IPS-18c (cell line): ENCODE data around the gene SRGAP2.
"Not testable (repeated sequence)": the region's sequence is repeated elsewhere in the genome, so short reads cannot be mapped to it uniquely, and the experiment has no call there.

Source experiments
- H3K4me3 ChIP-seq: 2 replicates; pipeline ENCODE4 v1.7.0; 2013; ENCODE audit warnings: low read depth, mild to moderate bottlenecking, low read length, moderate library complexity; ENCODE audit not compliant: insufficient read depth
- H3K9me3 ChIP-seq: one replicate; pipeline ENCODE4 v1.6.1; 2013; ENCODE audit warnings: mild to moderate bottlenecking, low read length, moderate library complexity; ENCODE audit not compliant: control insufficient read depth, insufficient read depth

The SRGAP2 gene

GRCh38 chr1:206203364-206204158 is at the start of gene SRGAP2:
TSS of gene SRGAP2 (plus strand) at chr1:206203541. CDS start at chr1:206205971, 2,430 bp downstream.
- H3K9me3 ChIP-seq, result not testable (repeated sequence)
- peak within 1 kb of the TSS; percentile 31; the same call in 1 of the 2 replicates for H3K4me3 ChIP-seq

- H3K4me3 ChIP-seq, H3K9me3 ChIP-seq: not testable (repeated sequence)
Measured at GRCh38 chr1:206167350-206168029, 35.9 kb upstream of the SRGAP2 start.

- not testable (repeated sequence) for H3K4me3 ChIP-seq, H3K9me3 ChIP-seq
Measured at GRCh38 chr1:206169794-206170193, 33.5 kb upstream of the SRGAP2 start.

- not testable (repeated sequence) for H3K9me3 ChIP-seq, H3K4me3 ChIP-seq
Measured at GRCh38 chr1:206173110-206173719, 30.1 kb upstream of the SRGAP2 start.

- H3K4me3 ChIP-seq, H3K9me3 ChIP-seq: not testable (repeated sequence)
Measured at GRCh38 chr1:206174182-206174868, 29.0 kb upstream of the SRGAP2 start.

- not testable (repeated sequence) for H3K9me3 ChIP-seq, H3K4me3 ChIP-seq
Measured at GRCh38 chr1:206175459-206176113, 27.8 kb upstream of the SRGAP2 start.

GRCh38 chr1:206176114-206176502 is 27.2 kb upstream of the SRGAP2 start:
- not testable (repeated sequence) for H3K4me3 ChIP-seq, H3K9me3 ChIP-seq

GRCh38 chr1:206178061-206178989 is 25.0 kb upstream of the SRGAP2 start:
- not testable (repeated sequence) for H3K4me3 ChIP-seq, H3K9me3 ChIP-seq

- not testable (repeated sequence) for H3K4me3 ChIP-seq, H3K9me3 ChIP-seq
Measured at GRCh38 chr1:206179666-206180065, 23.7 kb upstream of the SRGAP2 start.

- H3K4me3 ChIP-seq, H3K9me3 ChIP-seq: not testable (repeated sequence)
Measured at GRCh38 chr1:206182368-206183317, 20.7 kb upstream of the SRGAP2 start.

- H3K9me3 ChIP-seq, H3K4me3 ChIP-seq: not testable (repeated sequence)
Measured at GRCh38 chr1:206183788-206184187, 19.6 kb upstream of the SRGAP2 start.

- not testable (repeated sequence) for H3K9me3 ChIP-seq, H3K4me3 ChIP-seq
Measured at GRCh38 chr1:206185778-206186177, 17.6 kb upstream of the SRGAP2 start.

GRCh38 chr1:206186826-206187225 is 16.5 kb upstream of the SRGAP2 start:
- H3K4me3 ChIP-seq, H3K9me3 ChIP-seq: not testable (repeated sequence)

- H3K9me3 ChIP-seq, H3K4me3 ChIP-seq: not testable (repeated sequence)
Measured at GRCh38 chr1:206195182-206195581, 8.2 kb upstream of the SRGAP2 start.

GRCh38 chr1:206196748-206197424 is 6.5 kb upstream of the SRGAP2 start:
- H3K9me3 ChIP-seq, H3K4me3 ChIP-seq: not testable (repeated sequence)
